GM23248 (cell line): ENCODE measurements around the gene STIM2.

Experiments used
- EZH2 ChIP-seq: fragments of 200-600 bp; sonication (generic); IDR thresholded peaks from 2 replicates; pipeline ENCODE4 v1.6.1; 2018; ENCODE audit warnings: antibody characterized with exemption, mild to moderate bottlenecking; ENCODE audit not compliant: insufficient read depth, poor library complexity, severe bottlenecking
- EZH2phosphoT487 ChIP-seq: fragments of 200-600 bp; sonication (generic); IDR thresholded peaks from 2 replicates; pipeline ENCODE4 v1.6.1; 2018; ENCODE audit warnings: antibody characterized with exemption, moderate library complexity, mild to moderate bottlenecking, low read depth; ENCODE audit not compliant: insufficient read depth

DNA sequence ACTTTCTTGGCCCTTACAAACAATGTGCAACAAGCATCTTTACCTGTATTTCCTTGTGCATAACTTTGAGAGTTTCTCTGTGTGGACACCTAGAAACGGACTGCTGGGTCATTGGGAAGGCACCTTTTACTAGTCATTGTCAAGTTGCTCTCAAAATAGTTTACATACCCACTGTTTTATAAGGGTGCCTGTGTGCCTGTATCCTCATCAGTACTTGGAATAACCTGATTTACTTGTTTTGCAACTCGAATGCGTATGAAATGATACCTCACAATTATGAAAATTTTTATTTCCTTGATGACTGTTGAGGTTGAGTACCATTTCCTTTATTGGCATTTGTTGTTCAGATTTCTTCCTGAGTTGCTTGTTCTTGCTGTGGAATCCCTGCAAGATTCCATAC is 150.8 kb downstream of the STIM2 start:
- TF ChIP-seq EZH2 (no peak), EZH2phosphoT487 (no peak)
